DMS114 treated with DMSO at 0.1 percent for 48 hours (cell line): ENCODE measurements around the gene RNF114.
"Not testable (repeated sequence)": the region's sequence is repeated elsewhere in the genome, so short reads cannot be mapped to it uniquely, and the experiment has no call there.

Source experiments
- DNase-seq: peaks from one replicate; lab custom pipeline; 2025; ENCODE audit not compliant: unreplicated experiment; lab: John Stamatoyannopoulos, UW

The RNF114 gene

DNA sequence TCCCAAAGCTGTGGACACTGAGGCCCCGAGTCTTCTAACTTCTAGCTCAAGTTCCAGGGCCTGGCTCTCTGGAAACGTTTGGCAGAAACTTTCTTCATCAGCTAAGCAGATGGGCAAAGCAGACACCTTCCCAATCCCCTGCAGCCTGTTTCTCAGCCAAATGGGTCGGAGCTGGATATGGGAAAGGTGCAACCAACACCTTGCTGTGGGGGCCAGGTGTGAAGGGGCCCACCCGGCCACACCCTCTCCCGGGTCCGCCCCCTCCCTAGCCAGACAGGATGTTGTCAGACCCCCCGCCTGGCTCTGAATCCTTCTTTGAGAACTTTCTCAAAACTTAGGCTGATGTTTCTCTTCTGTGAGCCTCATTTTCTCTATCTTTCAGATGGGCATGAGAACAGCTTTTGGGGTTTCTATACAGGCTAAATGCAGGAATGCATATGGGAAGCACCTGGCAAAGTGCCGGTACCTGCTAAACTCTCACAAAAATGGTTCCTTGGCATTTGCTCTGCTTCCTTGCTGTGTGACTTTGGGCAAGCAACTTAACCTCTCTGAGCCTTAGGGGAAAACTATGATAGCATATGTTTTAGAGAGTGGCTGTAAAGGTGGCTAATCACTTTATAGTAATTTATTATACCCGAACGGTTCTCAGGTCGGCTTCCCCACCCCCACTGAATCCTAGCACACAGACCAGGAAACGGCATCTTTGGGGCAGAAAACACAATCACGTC, 48.4 kb downstream of the RNF114 start:
- no peak for DNase-seq

DNA sequence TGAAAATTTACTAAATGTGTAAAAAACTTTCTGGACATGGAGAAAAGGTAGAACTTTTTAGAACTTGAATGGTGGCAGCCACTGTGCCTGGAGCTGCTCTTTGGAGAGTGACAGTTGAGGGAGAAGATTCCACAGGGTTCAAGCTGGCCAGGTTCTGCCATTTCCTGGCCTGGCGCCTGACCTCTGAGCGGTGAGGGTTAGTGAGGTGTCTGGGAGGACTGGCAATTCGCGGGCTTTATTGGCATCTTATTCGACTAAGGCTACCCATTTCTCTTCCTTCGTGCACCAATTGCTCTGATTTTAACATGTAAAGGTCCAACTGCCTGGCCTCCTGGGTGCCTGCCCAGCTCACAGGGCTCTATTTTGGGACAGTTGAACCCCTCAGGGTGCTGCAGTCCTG, 49.0 kb downstream of the RNF114 start:
- no peak for DNase-seq

DNA sequence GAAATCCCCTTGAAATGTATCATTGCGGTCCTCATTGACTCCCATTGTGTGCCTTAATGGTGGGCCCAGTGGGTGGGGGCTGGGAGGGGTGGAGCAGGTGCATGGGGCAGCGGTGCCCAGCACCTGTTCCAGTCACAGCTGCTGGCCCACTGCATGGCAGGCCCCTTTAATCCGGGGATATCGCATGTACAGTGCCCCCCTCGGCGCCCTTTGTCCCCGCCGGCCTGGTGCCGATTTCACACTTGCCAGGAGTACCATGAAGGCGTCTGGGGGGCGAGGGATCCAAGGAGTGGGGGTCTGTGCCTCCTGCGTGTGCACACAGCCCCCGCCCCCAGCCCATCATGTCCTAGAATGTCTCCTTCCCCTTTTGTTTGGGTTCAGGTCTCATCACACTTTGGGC, 49.4 kb downstream of the RNF114 start:
- DNase-seq, result no peak

DNA sequence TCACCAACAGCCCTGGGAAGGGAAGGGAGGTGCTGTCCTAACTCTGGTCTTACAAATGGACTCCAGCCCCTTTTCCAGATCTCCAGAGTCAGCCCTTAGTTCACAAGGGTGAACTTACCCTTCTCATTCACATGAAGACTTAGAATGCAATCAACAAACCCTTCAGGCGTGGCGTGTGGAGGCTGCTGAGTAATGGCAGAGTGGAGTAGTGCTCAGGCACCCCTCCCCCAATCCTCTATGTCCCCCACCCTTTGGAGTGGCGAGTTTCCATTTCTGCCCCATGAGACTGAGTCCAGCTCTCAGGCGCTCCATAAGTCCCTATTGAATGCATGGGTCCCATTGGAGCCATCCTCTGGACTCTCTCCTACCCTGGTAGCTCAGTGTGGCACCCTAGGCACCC, 49.9 kb downstream of the RNF114 start:
- DNase-seq, result no peak

DNA sequence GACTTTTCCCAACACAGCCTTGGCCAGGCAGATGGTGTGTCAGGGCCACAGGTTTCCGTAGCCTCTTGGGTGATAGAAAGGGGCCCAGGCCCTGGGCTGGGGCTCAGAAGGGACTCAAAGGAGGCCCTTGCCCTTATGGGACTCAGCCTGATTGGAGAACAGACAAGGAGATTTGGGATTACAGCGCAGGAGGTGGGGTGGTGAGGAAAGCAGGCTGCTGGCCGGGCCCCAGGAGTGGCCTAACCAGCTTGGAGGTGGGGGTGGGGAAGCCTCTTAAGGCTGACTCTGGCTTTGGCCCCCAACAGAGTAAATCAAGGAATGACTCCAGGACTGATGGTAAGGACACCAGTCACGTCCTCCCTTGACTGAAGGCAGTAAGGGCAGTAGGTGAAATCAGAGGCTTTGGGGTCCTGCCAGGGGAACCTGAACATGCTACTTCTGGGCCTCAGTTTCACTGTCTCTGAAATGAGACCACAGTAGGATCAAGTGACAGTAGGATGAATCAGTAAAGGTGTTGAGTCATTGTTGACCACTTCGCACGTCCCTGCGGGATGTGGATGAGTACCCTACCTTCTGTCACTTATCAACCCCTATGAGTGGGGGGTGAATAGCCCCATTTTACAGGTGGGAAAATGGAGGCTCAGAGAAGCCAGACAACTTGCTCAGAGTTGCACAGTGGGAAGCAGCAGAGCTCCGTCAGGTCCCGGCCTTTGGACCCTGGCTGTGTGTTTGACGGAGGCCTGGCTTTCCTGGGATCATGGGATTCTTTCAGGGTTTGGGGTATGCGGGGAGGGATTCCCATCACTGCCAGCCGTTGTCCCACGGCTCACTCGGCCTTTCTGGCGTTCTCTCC, 51.0 kb downstream of the RNF114 start:
- DNase-seq, result no peak

DNA sequence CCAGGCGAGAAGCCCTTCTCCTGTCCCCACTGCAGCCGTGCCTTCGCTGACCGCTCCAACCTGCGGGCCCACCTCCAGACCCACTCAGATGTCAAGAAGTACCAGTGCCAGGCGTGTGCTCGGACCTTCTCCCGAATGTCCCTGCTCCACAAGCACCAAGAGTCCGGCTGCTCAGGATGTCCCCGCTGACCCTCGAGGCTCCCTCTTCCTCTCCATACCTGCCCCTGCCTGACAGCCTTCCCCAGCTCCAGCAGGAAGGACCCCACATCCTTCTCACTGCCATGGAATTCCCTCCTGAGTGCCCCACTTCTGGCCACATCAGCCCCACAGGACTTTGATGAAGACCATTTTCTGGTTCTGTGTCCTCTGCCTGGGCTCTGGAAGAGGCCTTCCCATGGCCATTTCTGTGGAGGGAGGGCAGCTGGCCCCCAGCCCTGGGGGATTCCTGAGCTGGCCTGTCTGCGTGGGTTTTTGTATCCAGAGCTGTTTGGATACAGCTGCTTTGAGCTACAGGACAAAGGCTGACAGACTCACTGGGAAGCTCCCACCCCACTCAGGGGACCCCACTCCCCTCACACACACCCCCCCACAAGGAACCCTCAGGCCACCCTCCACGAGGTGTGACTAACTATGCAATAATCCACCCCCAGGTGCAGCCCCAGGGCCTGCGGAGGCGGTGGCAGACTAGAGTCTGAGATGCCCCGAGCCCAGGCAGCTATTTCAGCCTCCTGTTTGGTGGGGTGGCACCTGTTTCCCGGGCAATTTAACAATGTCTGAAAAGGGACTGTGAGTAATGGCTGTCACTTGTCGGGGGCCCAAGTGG, 51.9 kb downstream of the RNF114 start:
- no peak for DNase-seq

DNA sequence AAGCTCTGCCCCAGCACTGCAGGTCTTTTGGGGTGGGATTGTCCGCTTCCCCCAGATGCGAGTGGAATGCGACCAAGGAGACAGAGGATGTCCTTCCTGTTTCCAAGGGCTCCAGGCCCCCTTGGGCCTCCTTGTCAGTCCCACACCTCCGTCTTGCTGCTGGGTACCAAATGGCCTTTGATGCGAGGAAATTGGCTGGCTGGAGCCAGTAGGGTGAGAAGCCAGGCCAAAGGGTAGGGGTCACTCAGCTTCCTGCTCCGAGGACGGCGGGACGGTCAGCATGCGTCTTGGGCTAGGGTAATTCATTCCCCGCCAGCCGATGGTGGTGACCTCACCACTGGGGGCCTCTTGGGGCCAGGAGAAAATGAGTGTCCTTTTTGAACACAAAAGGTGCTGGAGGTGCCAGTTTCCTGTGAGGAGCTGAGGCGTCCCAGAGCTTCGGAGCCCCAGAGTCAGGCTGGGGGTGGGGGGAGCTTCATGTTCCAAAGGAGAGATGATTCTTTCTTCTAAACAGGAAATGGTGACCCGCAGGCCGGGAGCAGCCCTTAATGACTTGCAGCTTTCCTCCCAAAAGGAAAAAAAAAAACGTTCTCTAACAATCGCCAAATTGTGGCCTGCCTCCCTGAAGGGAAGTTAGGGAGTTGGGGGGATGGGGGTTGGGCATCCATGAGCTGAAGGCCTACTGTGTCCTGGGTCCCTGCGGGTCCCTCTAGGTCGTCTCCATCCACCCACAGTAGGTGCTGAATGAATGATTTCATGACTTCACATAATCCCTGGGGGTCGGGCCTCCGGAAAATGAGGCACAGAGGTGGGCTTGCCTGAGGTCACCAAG, 53.3 kb downstream of the RNF114 start:
- DNase-seq, result no peak

DNA sequence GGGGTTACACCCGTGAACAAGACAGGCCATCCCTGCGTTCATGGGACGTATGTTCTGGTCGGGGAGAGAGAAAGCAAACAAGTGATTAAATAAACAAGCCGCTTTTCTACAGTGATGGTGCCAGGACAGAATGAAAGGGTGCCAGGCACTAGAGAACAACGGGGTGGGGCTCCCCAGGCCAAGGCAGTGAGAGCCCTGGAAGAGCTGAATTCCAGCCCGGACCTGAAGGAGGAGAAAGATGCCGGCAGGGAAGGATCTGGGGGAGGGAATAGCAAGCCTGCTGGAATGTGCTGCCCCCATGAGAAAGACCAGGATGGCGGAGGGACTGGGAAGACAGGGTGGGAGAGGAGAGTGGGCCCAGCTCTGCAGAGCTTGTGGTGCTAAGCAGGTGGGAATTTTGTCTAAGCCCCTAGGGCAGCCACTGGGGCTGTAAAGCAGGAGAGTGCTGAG, 54.1 kb downstream of the RNF114 start:
- no peak for DNase-seq

DNA sequence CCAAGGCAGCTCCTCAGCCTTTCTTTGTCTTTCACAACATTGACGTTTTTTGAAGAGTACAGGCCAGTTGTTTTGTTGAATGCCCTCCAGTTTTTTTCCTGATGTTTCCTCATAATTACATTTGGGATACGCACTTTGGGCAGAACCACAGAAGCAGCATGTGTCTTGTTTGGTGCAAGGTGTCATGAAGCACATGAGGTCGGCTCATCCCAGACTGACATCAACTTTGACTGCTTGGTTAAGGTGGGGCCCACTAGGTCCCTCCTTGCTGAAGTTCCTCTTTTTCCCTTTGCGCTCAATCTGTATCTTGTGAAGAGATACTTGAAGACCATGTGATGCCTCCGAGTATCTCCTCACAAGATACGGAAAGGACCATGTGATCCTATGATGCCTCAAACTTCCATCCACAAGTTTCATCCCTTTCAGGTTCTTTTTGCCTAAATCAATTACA, 57.1 kb downstream of the RNF114 start:
- DNase-seq, result no peak

DNA sequence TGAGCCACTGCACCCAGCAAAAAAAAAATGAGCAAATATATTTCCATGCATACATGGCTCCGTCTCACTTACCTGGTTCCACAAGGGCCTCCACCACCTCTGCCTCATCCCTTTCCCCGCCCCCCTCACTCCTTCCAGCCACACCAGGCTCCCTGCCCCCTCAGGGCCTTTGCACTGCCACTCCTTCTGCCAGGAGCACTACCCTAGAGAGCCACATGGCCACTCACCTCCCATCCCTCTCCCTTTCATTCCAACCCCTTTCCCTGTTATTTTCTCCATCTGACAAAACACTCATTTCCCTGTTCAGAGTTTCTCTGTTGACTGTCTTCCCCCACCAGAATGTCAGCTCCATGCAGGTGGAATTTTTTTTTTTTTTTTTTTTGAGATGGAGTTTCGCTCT, 59.4 kb downstream of the RNF114 start:
- DNase-seq, result no peak

DNA sequence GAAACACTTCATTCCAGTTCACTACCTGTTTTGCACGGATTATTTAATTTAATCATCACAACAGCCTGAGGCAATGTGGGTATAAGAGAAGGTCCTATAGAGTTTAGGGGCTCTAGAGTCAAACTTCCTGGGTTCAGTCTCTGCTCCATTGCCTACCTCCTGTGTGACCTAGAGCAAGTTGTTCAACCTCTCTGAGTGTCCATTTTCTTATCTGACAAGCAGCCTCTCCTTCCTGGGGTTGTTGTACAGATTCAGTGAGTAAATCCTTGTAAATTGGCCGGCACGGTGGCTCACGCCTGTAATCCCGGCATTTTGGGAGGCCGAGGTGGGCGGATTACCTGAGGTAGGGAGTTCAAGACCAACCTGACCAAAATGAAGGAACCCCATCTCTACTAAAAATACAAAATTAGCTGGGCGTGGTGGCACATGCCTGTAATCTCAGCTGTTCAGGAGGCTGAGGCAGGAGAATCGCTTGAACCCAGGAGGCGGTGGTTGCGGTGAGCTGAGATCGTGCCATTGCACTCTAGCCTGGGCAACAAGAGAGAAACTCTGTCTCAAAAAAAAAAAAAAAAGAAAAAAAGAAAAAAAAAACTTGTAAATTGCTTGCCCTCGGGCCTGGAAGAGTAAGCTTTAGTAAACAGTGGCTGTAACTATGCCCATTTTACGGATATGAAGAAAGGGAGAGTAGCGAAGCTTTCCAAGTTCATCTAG, 62.4 kb downstream of the RNF114 start:
- DNase-seq, result not testable (repeated sequence)

DNA sequence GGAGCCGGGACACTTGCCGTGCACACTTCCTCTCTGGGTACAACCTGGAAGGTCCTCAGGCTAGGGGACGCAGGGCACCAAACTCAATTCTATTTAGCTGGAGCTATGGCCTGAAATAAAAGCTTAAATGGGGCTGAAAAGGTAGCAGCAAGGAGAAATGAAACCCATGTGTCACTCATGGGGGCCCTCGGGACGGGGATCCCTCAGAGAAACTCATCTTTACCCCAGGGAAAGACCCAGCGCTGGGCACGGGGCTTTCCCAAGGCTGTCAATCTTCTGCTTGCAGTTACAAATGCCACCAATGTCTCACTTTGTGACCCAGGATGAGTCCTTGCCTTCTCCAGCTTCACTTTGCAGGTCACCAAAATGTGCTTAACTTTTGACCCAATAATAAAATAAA, 63.1 kb downstream of the RNF114 start:
- DNase-seq, result no peak

DNA sequence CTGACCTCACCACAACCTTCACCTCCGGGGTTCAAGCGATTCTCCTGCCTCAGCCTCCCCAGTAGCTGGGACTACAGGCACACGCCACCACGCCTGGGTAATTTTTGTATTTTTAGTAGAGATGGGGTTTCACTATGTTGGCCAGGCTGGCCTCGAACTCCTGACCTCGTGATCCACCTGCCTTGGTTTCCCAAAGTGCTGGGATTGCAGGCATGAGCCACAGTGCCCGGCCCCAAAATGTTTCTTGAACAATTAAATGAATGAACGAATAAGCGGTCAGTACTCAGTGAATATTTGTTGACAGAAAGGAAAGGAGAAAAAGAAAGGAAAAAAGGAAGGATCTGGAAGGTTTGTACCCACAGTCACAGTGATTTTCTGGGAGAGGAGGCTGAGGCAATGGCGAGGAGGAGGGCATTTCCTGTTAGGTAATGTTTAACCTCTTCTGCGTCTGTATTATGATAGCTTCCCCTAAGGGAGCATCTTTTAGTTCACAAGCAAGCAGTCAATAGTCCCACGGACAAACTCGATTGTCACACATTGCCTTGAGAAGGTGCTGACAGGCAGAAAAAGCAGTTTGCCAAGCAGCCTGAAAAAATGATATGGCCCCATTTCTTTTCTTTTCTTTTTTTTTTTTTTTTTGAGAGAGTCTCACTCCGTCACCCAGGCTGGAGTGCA, 64.5 kb downstream of the RNF114 start:
- not testable (repeated sequence) for DNase-seq

DNA sequence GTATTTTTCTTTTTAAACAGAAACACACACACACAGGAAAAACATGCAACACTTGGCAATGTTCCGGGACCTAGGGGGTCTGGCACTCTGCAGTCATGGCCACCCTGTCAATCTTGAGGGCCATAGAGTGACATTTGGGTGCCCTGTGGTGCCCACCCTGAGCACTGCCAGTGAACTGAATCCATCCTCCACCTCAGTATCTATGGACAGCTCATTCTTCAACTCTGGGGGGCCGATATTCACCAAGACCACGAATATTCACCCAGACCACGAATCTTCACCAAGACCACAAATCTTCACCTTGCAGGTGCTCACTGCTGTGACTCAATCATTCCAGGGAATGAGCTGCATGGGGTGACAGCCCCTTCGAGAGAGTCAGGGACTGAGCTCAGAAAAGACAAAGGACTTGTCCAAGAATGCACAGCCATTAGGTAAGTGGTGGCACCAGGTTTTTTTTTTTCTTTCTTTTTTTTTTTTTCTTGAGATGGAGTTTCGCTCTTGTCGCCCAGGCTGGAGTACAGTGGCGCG, 65.7 kb downstream of the RNF114 start:
- DNase-seq, result no peak

DNA sequence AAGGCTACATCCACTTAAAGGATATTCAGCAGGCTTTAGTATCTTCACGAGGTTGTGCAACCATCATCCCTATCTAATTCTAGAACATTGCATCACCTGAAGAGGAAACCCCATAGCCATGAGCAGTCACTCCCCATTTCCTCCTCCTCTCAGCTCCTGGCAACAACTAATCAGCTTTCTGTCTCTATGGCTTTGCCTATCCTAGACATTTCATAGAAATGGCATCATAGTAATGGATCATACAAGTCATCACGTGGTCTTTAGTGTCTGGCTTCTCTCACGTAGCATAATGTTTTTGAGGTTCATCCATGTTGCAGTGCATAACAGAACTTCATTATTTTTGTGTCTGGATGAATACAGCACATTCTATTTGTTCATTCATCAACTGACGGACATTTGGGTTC, 67.1 kb downstream of the RNF114 start:
- no peak for DNase-seq
